GM19463 (cell line): ENCODE data around the gene SRSF4.
"Not testable (repeated sequence)": the region's sequence is repeated elsewhere in the genome, so short reads cannot be mapped to it uniquely, and the experiment has no call there.

Experiments used
- ATAC-seq: cut with Tn5 transposase; IDR thresholded peaks from one replicate; pipeline ENCODE4 v1.9.1; 2021; ENCODE audit warnings: mild to moderate bottlenecking, moderate library complexity; ENCODE audit not compliant: unreplicated experiment

The SRSF4 gene

DNA sequence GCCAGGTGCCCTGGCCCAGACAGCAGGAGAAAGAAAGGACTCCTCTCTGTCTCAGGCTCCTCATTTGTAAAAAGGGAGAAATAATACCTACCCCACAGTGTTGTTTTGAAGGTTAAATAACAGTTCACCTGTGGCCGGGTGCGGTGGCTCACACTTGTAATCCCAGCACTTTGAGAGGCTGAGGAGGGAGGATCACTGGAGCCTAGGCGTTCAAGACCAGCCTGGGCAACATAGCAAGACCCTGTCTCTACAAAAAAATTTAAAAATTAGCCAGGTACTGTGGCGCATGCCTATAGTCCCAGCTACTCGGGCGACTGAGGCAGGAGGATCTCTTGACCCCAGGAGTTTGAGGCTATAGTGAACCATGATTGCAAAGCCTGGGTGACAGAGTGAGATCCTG, 55.5 kb downstream of the SRSF4 start:
- ATAC-seq: no peak

DNA sequence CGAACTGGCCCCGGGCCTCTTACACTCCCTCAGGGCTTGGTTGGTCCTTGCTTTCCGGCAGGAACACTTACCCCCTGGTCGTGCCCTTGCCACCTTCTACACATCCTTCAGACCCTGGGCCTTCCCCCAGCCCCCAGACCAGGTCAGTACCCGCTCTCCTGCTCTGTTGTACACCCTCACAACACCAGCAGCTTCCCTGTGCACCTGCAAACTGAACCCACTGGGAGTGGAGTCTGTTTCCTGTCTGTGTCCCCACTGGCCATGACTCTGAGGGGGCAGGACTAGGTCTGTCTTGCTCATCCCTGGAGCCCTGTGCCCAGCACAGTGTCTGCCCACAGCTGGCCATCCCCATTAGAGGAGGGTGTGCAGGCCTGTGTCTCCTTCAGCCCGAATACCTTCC, 55.9 kb downstream of the SRSF4 start:
- no peak for ATAC-seq

DNA sequence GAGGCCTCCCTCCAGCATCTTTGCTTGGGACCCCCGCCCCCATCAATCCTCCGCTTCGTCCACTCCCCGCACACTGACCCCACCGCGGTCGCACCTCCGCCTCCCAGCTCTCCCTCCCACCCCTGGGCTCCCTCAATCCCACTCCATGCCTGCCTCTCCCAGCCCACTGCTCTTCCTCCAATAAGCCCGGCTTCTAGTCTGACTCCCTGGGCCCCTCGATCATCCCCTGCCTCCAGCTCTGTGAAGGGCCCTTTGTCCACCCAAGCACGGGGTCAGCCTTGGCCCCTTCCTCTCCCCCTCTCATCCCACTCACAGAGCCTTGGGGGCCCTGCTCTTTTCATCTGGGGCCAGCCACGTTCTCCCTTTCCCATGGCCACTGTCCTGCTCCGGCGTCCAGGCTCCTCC, 56.5 kb downstream of the SRSF4 start:
- no peak for ATAC-seq

DNA sequence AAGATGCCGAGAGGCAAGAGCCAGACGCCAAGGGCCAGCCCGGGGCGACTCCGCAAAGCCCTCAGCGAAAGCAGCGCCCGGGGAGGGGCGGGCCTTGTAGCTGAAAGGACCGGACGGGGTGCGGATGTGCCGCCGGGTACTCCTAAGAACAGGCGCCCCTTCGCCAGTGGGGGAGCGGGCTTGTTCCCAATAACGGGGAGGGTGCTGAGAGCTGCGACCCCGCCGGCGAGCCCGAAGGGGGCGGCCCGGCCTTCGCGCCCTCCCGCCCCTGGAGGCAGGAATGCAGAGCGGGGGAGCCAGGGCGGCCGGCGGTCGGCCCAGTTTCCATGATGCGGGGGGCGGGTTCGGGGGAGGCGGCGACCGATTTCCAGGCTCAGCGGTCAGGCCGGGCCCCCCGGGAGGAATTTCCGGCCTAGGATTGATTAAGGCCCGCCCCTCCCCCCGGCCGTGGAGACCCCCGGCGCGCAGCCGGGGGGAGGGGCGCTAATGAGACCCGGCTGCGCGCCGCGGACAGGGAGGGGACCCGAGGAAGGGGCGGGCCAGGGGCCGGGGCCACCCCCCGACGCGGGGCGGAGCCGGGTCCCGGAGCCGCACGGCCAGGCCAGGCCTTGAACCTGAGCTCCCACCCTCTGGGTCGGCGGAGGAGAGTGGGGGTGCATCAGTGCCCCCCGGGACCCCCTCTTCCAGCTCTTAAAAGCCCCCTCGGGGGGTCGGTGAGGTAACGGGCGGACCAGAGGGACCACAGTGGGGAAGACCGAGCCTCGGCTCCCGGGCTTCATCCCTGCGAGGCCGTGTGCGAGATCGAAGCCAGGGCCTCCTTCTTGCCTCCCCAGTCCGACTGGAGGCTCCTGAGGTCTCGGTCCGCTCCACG, 57.1 kb downstream of the SRSF4 start:
- ATAC-seq: no peak

DNA sequence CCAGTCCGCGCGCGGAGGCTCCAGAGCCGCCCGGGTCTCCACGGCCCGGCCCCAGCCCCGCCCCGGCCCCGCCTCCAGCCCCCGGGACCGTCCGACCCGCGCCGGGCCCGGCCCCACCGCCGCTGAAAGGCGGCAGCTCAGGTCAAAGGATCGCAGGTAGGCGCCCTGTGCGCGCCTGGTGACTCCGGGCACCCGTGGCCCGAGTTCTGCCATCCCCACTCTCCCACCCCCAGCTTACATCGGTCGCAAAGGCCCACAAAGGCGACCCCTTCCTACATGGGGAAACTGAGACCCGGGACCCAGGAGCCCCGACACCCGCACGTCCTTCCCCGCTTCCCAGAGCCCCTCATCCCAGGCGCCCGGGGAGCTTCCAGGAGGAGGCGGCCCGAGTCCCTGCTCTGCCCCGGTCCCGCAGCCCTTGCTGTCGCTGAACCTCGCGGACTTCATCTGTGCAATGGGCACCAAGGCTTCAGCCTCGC, 57.8 kb downstream of the SRSF4 start, which contains the start of gene TMEM200B:
TMEM200B (minus strand) TSS at position 17 of the 479 bp plus-strand sequence. CDS start 2,075 bp downstream, outside the sequence.
- no peak for ATAC-seq

DNA sequence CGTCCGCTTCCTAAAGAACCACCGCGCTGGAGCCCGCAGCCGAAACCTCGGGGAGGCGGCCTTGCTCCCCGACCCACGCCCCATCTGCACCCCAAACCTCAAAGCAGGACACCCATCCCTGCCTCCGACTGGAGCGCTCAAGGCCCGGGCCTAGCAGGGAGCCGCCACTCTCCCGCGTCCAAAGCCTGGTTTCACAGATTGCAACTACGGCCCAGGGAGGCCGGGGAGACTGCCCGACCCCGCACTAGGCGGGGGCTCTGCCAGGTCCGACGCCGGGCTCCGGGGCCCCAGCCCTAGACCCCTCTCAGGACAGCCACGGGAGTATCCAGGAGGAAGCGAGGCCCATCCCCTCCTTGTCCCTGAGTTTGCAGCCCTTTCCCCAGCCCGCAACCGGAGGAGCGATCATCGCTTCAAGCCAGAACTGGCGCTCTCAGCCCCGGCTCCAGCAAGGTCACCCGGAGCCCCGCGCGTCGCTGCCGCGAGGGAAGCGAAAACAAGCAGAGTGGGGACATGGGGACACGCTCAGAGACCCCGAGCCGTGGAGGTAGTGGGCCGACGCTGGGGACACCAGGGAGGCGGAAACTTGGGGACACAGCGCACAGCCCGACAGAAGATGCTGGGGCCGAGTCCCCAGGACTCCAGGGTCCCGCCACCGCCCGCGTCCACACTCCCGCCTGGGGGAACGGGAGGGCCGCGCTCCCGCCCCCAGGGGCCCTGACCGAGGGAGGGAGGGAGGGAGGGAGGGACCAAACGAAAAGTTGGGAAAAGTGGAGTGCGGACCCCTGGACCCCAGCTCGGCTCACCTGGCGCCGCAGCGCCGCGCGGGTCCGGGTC, 58.4 kb downstream of the SRSF4 start:
- ATAC-seq: no peak

DNA sequence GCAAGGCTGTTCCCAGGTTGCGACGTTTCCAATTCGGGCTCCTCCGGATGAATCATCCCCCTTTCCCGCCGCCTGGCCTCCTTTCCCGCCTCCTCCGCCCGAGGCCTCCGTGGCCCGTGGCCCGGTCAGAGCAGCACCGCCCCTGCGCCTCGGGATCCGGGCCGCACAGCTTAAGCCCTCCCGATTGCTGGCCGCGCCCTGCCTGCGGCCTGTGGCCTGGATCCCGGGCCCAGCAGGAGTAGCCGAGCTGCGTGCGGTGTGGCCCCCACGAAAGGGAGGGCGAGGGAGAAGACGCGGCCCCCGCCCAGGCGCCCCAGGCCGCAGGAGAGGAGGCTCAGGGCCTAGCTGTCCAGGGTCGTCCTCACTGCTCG, 59.0 kb downstream of the SRSF4 start:
- no peak for ATAC-seq

DNA sequence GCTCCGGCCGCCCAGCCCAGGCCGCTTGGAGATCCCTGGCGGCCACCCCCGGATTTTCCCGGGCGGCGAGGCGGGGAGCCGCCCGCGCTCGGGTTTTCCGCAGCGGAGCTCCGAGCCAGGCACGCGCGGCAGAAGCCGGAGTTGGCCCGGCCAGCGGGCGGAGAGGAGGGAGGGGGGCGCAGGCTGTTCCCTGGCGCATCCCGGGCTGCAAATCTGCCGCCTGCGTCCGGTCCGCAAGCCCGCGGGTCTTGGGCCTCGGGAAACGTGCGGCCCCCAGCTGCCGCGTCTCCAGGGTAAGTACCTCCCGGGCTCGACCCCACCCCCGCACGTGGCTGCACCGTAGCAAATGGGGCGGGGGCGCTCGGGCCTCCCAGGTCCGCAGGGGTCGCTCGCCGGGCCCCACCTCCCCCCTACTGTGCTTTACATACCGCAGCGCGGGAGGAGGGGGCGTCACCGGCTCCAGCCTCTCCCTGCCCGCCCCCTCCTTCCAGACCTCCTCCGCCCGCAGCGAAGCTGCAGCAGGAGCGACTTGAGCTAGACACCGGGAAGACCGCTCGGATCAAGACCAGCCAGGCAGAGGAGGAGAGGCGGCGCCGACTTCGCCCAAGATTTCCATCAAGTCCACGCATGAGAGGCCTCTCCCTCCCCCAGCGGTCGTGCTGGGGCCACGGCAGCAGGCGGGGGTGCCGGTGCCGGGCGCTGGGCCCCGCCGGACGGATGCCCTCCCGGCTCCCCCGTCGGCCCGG, 59.6 kb downstream of the SRSF4 start:
- ATAC-seq: no peak

DNA sequence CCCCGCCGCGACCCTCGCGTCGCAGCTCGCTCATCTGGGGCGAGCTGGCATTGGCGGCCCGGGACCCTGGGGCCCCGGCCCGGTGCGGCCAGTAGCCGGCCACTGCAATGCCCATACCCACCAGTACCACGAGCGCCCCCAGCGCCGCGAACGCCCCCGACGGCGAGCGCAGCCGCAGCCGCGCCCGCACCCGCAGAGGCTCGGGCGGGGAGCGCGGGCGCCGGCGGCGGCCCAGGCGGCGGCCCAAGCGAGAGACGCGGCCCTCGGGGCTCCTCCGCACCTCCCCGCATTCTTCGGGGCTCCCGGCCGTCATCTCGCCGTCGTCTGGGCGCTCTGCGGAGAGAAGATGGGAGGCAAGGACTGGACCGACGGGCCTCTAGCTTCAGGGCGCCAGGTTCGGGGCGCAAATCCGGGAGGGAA, 60.2 kb downstream of the SRSF4 start:
- ATAC-seq: no peak

DNA sequence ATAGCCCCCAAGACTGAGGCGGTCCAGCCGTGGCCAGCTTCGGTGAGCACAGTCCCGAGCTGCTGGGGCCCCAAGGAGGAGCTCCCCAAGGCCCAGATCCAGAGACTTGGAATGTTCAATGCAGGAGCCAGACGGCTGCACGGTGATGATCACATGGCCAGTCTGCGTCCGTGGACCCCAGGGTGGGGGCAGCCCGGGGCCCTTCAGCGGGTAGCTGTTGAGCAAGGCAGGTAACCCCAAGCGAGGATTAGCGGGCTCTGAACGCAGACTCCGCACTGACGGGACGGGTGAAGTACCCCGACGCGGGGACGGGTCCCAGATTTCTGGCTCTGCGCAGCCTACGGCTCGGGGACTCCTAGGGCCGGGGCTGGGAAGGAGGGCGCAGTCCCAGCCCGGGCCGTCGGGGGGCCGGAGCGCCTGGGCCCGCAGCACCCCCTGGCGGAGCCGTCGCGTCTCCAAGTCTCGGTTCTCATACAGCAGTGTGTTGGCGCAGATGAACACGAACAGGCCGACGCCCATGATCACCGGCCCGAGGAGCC, 60.7 kb downstream of the SRSF4 start:
- ATAC-seq: no peak

DNA sequence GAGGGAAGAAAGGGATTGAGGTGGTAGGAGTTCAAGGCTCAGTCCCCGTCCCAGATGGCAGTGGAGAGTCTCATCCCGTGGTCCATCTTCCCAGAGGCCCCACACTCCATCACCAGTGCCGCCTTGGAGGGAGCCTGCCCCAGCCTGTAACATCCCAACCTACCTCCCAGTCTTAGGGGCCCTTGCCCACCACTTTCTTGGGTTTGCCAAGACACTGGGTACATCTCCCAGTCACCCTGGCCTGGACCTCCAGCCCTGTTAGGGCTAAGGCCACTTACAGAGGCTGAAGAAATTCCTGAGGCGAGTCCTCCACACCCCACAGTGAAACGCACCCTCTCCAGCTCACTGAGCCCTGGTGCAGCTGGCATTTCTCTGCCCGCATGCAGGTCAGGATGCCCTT, 61.3 kb downstream of the SRSF4 start:
- ATAC-seq: no peak

DNA sequence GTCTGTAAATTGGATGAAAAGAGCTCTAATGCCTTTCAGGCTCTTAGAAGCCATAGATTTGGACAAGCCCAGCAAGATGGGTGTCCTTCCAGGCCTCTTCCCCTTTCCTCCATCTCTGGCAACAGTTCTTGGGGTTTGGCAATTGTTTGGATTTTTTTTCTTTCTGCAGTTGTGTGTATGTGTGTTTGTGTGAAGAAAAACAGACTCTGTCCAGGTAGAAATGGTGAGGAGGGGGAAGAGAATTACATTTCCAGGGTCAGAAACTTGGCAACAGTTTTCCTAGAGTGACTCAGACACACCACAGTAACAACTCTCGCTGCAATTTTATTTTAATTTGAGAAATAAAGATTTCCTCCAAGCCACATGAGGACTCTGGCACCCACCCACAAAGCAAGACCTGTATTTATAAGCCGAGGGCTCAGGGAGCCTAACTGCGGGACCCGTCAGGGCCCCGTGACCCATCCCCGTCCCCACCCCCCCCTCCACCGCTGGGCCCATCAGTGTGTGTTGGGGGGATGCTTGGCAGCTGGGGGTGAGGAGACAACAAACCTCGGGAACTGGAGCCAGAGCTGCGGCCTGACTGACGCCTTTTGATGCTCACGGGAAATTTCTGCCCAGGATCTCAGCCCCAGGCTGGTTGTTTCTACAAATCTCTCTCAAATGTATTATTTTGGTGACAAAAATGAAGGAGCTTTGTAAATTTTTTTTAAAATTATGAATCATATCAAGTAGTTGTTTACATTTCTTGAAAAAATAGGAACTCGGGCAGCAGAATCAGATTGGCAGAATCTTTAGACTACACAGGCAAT, 62.4 kb downstream of the SRSF4 start:
- ATAC-seq: no peak

DNA sequence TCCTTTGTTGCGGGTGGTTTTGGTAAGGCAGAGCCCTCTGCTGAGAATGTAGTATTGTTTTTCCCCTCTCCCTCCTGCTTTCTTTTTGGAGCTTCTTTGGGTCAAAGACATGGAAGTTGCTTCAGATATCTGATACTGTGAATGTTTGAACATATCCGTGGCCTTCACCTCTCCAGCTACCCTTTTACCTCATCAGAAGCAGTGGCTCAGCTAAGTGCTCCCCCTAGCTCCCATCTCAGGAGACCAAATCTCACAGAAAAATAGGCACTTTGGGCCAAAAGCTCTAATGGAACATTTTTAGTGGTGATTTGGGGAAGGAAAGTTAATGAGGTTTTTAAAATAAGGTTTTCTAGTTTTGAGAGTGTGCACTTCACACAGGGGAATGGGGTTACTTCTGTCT, 64.3 kb downstream of the SRSF4 start:
- ATAC-seq: no peak

DNA sequence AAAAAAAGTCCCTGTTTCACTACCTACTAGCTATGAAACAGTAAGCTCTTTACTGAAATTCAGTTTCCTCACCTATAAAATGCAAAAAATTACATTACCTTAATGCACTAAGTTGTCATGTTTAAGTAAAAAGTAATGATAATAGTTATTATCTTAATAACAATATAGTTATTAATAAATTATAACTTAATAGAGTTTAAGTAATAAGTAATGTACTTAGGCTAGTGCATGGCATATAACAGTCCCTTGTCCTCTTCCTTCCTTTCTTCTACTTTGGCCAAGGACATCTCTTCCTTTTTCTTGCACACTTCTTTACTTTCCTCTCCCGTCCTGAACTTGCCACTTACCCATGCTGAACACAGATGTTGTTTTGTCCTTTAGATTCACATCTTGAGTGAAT, 67.0 kb downstream of the SRSF4 start:
- no peak for ATAC-seq

DNA sequence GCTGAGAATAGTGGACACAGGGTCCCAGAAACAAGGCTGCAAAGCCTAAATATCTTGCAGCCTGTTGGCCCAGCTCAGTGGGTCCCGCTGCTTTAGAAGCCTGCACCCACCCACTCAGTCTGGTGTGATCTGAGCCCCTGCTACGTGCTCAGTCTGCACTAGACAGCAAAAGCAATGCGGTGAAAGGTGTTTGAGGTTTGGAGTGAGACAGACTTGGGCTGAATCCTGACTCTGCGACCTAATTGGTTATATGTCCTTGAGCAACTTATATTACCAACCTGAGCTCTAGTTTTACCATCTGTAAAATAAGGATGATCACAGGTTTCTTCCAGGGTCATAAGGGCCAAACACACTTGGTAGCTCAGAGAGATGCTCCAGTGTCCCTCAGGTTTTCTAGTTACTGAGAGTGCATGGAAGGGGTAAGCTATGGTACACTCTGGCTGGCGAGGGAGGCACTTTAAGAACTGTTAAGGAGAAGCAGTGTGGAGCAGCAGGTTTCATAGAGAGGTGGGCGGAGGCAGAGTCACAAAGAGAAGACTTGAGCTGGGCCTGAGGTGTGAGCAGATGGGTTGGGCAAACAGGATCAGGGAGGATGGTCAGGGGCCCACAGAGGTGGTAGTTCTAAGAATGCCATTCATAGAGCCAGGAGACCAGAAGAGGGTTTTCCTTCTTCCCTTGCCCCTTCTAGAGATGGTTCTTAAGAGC, 68.1 kb downstream of the SRSF4 start:
- ATAC-seq: no peak

DNA sequence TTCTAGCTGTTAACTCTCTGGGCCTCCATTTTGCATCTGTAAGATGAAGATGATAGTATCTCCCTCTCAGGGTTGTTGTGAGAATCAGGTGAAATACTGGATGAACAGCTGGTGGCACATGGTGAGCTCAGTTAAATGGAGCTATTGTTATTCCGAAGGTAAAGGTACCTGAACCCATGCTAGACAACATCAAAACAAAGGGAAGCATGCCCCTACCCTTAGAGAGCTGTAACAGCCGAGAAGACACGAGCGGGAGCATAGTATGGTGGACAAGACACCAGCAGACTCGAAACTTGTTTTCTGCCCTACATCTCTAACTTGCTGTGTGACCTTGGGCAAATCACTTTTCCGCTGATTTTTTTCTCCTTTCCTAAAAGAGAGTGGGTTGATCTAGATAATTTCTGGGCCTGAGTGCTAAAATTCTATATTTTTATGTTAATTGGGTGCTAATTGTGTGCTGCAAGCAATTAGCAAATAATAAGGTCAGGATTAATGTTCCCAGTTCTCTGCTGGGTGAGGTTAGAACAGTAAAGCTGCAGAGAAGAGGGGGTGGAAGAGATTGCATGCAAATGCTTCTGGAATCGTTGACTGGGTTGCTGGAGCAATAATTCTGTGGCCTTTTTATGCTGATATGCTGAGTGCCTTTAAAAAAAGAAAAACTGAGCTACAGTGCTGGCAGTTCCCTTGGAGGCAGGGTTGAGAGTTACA, 68.8 kb downstream of the SRSF4 start:
- ATAC-seq: no peak

DNA sequence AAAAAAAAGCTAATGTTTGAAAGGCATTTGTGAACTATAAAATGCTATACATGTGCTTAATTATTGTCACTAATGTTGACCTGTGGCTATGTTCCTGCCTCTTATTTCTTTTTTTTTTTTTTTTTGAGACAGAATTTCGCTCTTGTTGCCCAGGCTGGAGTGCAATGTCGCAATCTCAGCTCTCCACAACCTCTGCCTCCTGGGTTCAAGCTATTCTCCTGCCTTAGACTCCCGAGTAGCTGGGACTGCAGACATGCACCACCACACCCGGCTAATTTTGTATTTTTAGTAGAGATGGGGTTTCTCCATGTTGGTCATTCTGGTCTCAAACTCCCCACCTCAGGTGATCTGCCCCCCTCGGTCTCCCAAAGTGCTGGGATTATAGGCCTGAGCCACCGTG, 73.7 kb downstream of the SRSF4 start:
- not testable (repeated sequence) for ATAC-seq

DNA sequence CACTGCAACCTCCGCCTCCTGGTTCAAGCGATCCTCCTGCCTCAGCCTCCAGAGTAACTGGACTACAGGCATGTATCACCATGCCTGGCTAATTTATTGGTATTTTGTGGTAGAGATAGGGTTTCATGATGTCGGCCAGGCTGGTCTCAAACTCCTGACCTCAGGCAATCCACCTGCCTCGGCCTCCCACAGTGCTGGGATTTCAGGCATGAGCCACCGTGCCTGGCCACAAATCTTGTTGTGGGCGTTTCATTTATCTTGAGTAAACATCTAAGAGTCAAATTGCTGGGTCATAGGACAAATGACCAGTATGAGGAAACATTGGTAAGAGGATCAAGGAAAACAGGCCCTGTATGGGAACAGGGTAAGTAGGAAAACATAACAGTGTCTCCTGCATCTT, 75.9 kb downstream of the SRSF4 start:
- ATAC-seq: no peak

DNA sequence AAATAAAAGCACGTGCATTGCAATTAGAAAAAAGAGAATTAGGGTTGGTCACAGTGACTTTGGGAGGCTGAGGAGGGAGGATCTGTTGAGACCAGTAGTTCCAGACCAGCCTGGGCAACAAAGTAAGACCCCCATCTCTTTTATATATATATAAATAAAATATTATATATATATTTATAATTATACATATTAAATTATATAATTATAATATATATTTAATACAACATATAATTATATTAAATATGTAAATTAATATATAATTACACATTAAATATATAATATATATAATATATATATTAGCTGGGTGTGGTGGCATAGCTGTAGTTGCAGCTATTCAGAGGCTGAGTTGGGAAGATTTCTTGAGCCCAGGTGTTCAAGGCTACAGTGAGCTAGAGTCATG, 81.2 kb downstream of the SRSF4 start:
- ATAC-seq: no peak
